DMS 273 treated with DMSO at 0.1 percent for 48 hours (cell line): ENCODE data around the gene TNFRSF4.
"Not testable (repeated sequence)": the region's sequence is repeated elsewhere in the genome, so short reads cannot be mapped to it uniquely, and the experiment has no call there.

Experiments used
- DNase-seq: peaks from one replicate; lab custom pipeline; 2025; lab: John Stamatoyannopoulos, UW

TNFRSF4 gene

DNA sequence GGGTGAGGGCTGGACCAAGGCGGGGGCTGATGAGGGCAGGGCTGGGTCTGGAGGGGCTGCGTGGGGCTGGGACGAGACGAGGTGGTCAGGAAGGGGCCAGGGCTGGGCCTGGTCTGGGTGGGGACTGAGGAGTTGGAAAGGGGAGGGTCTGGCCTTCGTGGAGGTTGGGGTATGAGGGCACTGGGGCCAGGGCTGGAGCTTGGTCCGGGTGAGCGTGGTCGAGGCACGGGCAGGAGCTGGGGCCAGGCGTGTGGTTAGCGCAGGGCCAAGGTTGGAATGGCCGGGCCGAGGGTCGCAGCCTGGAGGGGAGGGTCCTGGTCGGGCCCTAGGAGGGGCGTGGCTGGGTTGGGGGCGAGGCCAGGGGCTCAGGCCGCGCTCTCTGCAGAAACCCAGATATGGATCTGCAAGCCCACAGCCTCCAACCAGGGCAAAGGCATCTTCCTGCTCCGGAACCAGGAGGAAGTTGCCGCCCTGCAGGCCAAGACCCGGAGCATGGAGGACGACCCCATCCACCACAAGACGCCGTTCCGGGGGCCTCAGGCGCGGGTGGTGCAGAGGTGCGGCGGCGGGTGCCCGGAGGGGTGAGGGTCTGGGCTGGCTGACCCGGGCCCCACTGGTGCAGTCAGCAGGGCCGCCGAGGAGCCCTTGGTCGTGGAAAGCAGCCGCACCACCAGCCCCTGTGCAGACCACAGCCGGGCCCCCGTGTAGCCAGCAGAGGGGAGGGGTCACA lies 31.3 kb downstream of the TNFRSF4 start:
- DNase-seq = no peak

DNA sequence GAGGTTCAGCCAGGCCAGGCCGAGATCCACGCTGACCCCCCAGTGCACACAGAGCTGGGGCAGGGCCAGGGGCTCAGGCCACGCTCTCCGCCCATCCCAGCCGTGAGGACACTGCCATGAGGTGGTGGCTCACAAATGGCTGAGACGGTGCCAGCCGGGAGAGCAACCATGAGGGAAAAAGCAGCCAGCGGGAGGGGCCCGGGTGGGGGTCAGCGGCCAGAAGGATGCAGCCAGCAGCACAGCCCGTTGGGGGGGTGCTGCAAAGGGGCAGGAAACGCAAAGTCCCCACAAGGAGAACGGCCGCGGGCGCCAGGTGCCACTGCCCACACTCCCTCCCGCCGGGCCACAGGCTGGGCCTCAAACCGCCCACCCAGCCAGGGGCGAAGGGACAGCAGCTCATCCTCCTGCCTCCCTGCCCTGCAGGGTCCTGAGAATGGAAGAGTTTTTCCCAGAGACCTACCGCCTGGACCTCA lies 32.0 kb downstream of the TNFRSF4 start:
- DNase-seq = no peak

DNA sequence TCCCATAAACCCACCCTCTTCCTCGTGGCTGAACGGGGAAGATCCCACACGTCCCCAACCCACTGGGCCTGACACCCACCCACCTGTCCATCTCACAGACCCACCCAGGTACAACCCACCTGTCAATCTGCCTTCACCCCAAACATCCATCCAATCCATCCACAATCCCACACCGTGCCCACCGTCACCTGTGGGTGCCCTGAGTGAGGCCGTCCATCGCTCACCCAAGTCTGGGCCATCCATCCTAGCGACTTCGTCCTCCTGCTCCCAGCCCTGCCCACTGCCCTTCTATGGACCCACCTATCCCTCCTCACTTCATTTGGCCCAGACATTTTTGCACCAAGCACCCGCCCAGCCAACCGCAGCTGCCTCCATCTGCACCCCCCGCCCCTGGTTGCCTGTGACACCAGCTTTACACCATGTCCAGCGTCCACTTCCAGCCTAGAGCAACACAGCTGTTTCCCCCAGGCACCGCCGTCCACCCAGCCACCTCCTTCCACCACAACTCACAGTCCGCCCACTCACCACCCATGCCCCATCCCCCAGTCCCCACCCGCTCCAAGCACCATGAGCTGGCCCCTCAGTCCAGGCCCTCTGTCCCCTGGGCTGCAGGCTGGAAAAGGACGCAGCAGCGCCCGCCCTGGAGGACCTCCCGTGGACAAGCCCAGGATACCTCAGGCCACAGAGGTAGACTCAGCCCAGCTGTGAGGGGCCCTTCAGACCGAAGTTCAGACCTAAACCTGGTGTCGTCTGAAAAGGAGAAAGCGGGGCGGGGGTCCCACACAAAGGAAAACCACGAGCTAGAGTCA lies 32.6 kb downstream of the TNFRSF4 start:
- no peak for DNase-seq

DNA sequence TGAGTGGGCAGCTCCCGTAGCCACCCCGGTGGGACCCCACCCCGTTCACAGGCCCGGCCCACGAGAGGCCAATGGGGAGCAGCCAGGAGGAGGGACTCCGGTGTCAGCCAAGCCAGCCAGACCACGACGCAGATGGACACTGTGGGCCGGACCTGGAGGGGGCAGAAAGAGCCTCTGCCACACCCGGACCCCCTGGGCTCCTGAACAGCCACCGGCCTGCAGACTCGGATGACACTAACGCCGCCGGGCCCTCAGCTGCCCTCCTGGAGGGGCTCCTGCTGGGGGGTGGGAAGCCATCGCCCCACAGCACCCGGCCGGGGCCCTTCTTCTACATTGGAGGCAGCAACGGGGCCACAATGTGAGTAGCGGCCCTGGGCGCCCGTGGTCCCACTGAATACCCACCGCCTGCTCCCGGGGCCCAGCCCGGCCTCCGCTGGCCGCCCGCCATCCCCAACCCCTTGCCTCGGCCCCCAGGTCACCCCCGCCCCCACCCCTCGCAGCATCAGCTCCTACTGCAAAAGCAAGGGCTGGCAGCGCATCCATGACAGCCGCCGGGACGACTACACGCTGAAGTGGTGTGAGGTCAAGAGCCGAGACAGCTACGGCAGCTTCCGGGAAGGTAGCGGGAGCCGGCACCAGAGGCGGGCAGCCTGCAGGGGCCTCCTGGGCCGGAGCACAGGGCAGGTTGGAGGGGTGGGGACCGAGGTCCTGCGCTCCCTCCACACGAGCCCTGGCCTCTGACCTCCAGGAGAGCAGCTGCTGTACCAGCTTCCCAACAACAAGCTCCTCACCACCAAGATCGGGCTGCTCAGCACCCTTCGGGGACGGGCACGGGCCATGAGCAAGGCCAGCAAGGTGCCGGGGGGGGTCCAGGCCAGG lies 33.7 kb downstream of the TNFRSF4 start:
- no peak for DNase-seq

DNA sequence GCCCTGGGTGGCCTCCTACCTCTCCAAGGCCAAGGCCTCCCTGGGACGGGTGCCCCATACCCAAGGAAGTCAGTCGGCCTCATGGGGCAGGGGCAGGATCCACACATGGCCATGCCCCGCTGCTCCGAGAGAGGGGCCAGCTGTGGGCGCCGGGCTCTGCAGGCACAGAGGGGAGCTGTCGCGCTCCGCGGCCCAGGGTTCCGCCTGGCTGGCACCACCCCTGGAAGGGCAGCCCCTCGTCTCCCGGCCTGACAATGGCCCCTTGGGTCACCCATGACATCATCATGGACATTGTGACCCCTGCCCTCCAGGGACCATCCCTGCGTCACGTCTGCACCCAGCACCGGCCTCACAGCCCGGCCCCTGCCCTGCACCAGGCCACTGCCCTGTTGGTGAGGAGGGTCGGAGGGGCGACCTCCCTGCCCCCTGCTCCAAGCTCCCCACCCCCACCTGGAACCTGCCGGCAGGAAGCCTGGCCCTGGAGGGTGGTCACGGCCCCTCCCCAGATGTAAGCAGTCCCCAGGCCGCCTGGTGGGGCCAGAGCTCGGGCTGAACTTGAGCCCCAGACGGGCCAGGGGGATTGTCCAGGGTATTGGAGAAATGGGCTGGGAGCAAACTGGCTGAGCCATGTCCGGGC lies 34.5 kb downstream of the TNFRSF4 start:
- DNase-seq = no peak

DNA sequence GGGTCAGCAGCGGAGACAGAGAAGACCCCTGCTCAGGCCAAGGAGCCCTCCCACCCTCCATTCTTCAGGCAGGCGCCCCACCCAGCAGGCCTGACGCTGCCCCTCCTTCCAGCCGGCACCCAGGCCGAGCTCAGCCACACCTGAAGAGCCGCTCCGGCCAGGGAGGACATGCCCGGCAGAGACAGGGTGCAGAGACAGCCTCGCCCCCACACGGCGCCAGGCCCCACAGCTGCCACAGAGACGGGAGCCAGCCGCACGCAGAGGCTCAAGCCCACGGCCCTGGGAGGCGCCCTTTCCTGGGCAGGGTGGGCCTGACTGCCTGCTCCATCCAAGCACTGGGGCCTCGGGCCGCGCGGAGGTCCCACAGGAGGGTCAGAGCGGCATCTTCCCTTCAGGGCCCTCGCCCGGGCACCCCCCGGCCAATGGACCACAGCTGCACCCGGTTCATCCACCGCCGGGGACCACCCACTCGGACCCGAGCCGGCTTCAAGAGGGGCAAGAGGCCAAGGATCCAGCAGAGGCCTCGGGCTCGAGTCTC lies 35.1 kb downstream of the TNFRSF4 start:
- DNase-seq = no peak

DNA sequence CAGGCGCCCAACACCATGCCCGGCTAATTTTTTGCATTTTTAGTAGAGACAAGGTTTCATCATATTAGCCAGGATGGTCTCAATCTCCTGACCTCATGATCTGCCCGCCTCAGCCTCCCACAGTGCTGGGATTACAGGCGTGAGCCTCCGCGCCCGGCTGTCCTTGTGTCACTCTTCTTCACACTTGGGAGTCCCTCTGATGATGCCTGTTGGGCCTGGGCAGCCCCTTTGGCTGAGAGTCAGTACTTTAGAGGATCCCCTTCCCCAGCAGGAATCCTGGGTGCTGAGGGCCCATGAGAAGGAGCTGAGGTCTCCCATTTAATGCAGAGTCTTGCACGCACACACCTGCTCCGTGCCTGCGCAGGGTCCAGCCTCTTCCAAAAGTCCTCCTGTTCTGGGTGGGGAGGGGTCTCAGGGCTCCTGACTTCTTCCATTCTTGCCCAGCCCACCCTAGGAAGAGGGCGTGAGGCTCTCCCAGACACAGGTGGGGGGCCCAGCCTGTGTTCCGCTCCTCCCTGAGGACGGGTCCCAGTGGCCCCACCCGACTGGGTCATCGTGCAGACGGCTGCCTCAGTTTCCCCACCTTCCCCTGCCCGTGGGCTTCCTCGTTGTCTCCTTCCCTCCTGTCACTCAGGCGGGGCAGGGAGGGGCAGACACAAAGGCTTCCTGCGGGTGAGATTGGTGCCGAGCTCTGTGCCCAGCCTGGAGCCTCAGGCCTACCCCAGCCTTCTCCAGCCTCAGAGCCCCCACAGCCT lies 36.3 kb downstream of the TNFRSF4 start:
- DNase-seq = no peak

DNA sequence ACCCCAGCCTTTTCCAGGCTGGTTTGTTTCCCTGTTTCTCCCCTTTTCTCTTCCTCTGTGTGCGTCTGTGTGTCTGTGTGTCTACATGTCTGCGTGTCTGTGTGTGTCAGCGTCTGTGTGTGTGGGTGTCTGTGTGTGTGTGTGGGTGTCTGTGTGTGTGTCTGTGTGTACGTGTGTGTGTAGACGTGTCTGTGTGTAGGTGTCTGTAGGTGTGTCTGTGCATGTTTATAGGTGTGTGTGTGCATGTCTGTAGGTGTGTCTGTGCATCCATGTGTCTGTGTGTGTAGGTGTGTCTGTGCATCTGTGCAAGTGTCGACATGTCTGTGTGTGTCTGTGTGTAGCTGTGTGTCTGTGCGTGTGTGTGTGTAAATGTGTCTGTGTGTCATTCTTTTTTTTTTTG lies 37.0 kb downstream of the TNFRSF4 start:
- no peak for DNase-seq

DNA sequence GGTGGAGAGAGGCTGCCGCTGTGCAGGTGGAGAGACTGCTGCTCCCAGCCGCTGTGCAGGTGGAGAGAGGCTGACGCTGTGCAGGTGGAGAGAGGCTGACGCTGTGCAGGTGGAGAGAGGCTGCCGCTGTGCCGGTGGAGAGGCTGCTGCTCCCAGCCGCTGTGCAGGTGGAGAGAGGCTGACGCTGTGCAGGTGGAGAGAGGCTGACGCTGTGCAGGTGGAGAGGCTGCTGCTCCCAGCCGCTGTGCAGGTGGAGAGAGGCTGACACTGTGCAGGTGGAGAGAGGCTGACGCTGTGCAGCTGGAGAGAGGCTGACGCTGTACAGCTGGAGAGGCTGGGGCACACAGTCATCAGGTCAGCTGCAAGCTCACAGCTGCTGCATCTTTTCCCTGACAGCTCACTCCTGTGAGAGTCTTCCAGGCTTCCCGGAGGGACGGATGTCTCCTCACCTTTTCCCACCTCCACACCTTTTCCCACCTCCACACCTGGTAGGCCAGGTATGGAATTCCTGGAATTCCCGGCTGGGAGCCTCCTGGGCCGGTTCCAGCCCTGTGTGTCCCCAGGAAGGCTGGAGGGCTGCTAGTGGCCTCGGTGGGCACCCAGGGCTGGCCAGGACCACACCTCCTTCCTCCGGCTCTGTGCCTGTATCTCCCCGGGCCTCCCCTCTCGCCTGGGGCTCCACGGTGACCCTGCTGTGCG lies 37.7 kb downstream of the TNFRSF4 start:
- not testable (repeated sequence) for DNase-seq

DNA sequence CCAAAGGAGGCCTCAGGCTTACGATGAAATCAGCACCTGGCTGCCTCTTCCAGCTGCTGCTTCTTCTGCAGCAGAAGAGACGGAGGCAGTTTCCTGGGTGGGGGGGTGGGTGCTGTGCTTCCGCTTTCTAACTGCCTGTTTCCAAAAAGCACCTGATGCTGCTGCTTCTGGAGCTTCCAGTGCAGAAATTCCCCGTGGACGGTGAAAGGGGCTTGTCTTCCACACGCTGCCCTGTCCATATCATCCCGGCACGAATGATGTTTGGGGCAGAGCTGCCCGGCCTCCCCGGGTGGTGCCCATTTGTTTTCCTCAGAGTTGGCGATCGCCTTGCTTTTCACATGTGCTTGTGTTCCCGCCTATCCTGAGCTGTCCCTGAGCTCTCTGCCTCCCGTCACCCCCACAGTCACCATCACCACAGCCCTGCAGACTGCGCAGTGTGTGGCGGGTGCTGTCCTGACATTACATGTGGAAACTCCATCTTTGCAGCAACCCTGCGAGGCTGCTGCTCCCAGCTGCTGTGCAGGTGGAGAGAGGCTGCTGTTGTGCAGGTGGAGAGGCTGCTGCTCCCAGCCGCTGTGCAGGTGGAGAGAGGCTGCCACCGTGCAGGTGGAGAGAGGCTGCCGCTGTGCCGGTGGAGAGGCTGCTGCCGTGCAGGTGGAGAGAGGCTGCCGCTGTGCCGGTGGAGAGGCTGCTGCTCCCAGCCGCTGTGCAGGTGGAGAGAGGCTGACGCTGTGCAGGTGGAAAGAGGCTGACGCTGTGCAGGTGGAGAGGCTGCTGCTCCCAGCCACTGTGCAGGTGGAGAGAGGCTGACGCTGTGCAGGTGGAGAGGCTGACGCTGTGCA lies 38.5 kb downstream of the TNFRSF4 start:
- DNase-seq = no peak

DNA sequence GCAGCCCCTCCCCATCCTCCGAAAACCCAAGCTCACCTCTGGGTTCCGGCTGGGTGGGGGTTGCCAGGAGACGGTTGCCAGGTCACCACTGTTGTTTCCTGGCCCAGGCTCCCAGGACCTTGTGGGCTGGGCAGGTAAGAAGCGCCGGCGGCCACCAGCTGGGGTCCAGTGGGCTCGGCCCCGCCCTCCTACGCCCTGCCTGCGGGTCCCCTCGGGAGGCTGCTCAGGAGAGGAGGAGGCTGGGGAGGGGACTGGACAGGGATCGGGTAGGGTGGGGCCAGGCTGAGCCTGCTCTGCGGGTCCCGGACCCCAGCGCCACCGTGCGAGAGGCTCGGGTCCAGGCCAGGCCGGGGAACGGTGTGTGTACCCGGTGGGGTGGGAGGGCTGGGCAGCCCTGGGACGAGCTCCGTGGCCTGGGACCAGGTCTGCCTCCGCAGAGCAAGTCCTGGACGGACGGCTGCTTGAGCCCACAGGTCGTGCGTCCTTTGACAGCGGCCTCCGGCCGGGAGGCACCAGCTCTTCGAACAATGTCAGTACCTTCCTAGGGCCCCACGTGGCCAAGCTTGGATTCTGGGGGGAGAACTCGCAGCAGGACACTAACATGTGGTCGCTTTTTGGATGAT lies 40.0 kb downstream of the TNFRSF4 start, which contains the start of gene TTLL10:
Gene TTLL10, plus strand, starts transcription at position 88 of the 623 bp plus-strand sequence. CDS start 5,336 bp downstream, outside the sequence.
- DNase-seq = no peak

DNA sequence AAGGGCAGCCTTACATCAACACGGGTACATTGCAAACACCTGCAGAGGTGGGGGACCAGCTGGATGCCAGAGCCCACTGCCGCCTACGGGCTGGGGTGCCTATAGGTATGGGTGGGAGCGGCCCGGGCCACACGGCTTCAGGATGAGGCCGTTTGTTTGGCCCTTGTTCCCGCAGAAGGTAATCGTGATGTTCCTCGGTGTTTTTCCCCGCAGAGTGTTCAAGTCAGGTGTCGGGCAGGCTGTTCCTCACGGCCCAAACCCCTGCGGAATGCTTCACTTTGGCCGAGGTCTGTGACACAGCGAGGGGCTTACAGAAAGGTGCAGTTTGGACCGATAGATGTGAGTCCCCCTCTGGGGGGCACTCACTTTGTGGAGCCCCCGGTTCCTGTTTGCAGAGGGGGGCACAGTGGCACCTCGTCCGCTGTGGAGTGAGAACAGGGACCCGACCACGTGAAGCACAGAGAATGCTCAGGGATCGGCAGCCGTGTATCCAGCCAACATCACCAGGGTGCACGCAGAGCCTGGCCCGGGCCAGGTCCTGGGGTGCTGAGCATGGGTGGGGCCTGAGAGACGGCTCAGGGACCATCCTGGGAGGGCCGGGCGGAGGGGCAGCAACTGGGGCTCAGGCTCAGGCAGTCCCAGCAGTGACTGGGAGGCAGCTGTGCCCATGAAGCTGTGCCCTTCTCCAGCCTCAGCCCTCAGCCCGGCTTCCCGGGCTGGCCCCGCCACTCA lies 40.7 kb downstream of the TNFRSF4 start:
- DNase-seq = no peak

DNA sequence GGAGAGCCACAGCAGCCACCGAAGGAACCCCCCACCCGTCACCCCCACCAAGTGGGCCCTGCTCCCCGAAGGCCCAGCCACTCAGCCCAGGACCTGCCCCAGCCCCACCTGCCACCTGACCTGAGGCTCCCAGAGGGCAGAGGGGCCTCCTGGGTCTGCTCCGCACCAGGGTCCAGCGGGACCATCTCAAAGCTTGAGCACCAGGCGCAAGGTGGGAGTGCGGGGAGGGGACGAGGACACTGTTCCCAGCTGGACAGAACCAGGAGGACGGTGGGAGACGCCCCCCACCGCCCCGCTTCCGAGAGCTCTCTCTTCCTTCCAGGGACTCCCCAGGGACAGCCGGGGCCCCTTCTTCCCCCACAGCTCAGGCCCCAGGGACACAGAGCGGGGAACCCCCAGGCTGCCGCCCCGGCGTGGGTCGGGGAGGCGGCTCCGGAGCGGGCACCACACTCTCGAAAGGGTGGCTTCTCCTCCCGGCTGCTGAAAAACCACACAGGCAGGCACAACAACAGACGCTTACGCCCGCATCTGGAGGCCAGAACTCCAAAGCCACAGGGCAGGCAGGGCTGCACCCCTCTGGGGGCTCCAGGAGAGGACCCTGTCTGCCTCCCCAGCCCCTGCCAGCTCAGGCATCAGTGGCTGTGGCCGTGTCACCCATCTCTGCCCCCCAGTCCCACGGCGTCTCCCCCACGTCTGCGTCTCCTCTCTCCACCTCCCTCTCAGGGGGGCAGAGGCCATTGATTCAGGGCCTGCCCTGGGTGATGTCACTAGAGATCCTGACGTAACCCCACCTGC lies 42.2 kb downstream of the TNFRSF4 start:
- no peak for DNase-seq

DNA sequence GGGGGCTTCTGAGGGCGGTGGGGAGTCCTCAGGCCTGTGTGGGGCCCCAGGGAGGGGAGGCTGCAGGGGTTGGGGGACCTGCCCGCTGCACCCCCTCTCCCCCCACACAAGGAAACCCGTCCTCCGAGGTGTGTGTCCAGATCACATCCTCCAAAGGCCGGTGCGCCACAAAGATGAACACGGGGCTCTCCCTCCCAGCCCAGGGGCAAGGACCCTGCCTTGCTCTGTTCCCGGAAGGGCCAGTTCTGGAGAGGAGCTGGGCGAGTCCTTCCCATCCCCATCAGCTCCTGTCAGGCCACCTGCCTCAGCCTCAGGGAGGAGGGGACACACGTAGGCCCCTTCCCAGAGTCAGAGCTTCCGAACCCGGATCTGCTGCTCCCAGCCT lies 42.8 kb downstream of the TNFRSF4 start:
- DNase-seq = no peak

DNA sequence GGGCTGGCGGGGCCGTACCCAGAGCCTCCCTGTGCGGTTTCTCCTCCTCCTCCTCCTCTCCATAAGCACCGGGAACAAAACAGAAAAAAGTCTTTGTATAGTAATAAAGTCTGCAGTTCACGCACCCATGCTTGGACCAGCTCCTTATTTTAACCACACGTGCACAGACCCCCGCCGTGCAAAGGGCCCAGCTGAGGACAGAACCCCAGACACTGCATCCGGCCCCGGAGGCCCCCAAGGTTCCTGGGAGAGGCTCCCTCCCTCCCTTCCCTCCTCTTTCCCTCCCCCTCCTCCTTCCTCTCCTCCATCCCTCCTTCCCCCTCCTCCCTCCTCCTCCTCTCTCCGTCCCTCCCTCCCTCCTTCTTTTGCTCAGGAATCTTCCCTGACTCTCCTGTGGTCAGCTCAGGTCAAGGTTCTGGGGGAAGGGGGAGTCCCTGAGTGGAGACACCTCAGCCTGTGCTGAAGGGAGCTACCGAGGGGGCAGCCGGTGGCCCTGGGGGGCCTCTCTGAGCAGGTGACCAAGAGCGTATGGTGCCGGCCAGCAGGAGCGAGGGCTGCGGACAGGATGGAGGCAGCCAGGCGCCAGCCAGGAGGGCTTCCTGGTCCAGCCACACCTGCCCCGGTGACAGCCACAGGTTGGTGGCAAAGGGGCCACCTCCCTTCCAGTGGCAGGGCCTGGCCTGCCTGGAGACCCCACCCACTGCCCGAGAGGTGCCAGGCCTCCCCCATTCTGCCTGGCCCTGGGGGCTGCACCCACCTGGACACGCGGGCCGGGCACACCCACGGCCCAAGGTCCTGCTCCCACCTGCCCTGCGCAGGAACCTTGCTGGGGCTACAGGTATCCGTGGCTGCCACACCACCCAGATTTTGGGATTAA lies 43.5 kb downstream of the TNFRSF4 start:
- no peak for DNase-seq
